Hepatocyte (in vitro differentiated cells): ENCODE results near the gene FLVCR2.

ENCODE experiments used
- CTCF ChIP-seq: fragments of 200-600 bp; sonication (generic); IDR thresholded peaks from 2 replicates; pipeline ENCODE4 v1.5.1; 2016; ENCODE audit warnings: antibody characterized with exemption, mild to moderate bottlenecking; ENCODE audit not compliant: poor library complexity
- EZH2 ChIP-seq: fragments of 200-600 bp; sonication (generic); IDR thresholded peaks from 2 replicates; pipeline ENCODE4 v1.6.1; 2016; ENCODE audit warnings: antibody characterized with exemption, mild to moderate bottlenecking, borderline replicate concordance

- no peak for TF ChIP-seq CTCF
- TF ChIP-seq EZH2, result no peak
Observed at GRCh38 chr14:75660238-75660629, 81.8 kb downstream of the FLVCR2 start.
